IMR-90 (cell line): ENCODE results near the gene LTF. TPM values are rescaled to one million over a fixed set of nuclear protein-coding genes. Genes with fewer than 3 reads are reported as not detected.

Experiments
- ATAC-seq: fragments of 200-7000 bp; cut with Tn5 transposase; 2 replicates; pipeline ENCODE4 v1.9.1; 2020; ENCODE audit warnings: low read depth, mild to moderate bottlenecking, moderate library complexity
- BruUV-seq: library from RNA; stranded (reverse); fragments of 400-500 nt; replicated peaks from 2 replicates; lab custom pipeline; 2021; lab: Mats Ljungman, UMichigan
- CTCF ChIA-PET: fragments of 300-600 bp; formaldehyde crosslinking; extraction: SDS; loops from one replicate; lab custom pipeline; 2021; ENCODE audit warnings: antibody characterized with exemption; lab: Yijun Ruan, JAX
- POLR2A ChIA-PET: fragments of 300-600 bp; sonication (Branson Sonifier 250); formaldehyde crosslinking; loops from one replicate; lab custom pipeline; 2022; ENCODE audit warnings: antibody characterized with exemption; ENCODE audit not compliant: unreplicated experiment; lab: Charles Lee
- DNase-seq: peaks from one replicate; pipeline ENCODE4 v3.0.0; 2013
- H2AFZ ChIP-seq: replicated peaks from 2 replicates; pipeline ENCODE3; 2013; ENCODE audit warnings: low read length, mild to moderate bottlenecking; ENCODE audit not compliant: poor library complexity
- H2AK5ac ChIP-seq: 2 replicates; pipeline ENCODE4 v1.6.1; 2013; ENCODE audit warnings: low read depth, low read length, inconsistent platforms
- H2AK9ac ChIP-seq: replicated peaks from 2 replicates; pipeline ENCODE3; 2013; ENCODE audit warnings: mild to moderate bottlenecking, low read depth, low read length, moderate library complexity; ENCODE audit not compliant: poor library complexity
- H2BK120ac ChIP-seq: 2 replicates; pipeline ENCODE4 v1.6.1; 2013; ENCODE audit warnings: low read depth, low read length, inconsistent platforms
- H2BK15ac ChIP-seq: 3 replicates; pipeline ENCODE4 v1.6.1; 2013; ENCODE audit warnings: low read depth, low read length, inconsistent platforms
- H2BK20ac ChIP-seq: 2 replicates; pipeline ENCODE4 v1.6.1; 2013; ENCODE audit warnings: low read depth, mild to moderate bottlenecking, inconsistent platforms, low read length, moderate library complexity
- H2BK5ac ChIP-seq: 2 replicates; pipeline ENCODE4 v1.6.1; 2013; ENCODE audit warnings: mild to moderate bottlenecking, low read depth, low read length, inconsistent platforms; ENCODE audit not compliant: poor library complexity, severe bottlenecking
- H3K14ac ChIP-seq: replicated peaks from 2 replicates; pipeline ENCODE4 v1.6.1; 2013; ENCODE audit warnings: low read depth, low read length, inconsistent platforms
- H3K18ac ChIP-seq: 2 replicates; pipeline ENCODE4 v1.6.1; 2013; ENCODE audit warnings: low read depth, low read length, control low read depth
- H3K23ac ChIP-seq: 2 replicates; pipeline ENCODE4 v1.6.1; 2013; ENCODE audit warnings: low read depth, low read length, inconsistent platforms
- H3K27ac ChIP-seq: 2 replicates; pipeline ENCODE4 v1.5.1; 2013; ENCODE audit warnings: mild to moderate bottlenecking, control low read depth, low read length; ENCODE audit not compliant: insufficient read depth
- H3K27me3 ChIP-seq: 2 replicates; pipeline ENCODE4 v1.6.1; 2013; ENCODE audit warnings: low read length; ENCODE audit not compliant: control insufficient read depth, insufficient read depth
- H3K36me3 ChIP-seq: 2 replicates; pipeline ENCODE4 v1.6.1; 2013; ENCODE audit warnings: low read length, mixed read lengths; ENCODE audit not compliant: control insufficient read depth, insufficient read depth
- H3K4ac ChIP-seq: 2 replicates; pipeline ENCODE4 v1.6.1; 2013; ENCODE audit warnings: low read depth, low read length, inconsistent platforms
- H3K4me1 ChIP-seq: 2 replicates; pipeline ENCODE4 v1.6.1; 2013; ENCODE audit warnings: low read length, mixed read lengths; ENCODE audit not compliant: control insufficient read depth, insufficient read depth
- H3K4me2 ChIP-seq: 2 replicates; pipeline ENCODE4 v1.6.1; 2013; ENCODE audit warnings: low read depth, mild to moderate bottlenecking, control low read depth, low read length, moderate library complexity
- H3K4me3 ChIP-seq: 2 replicates; pipeline ENCODE4 v1.5.1; 2013; ENCODE audit warnings: low read depth, mild to moderate bottlenecking, control low read depth, low read length, moderate library complexity; ENCODE audit not compliant: insufficient read depth
- H3K56ac ChIP-seq: 2 replicates; pipeline ENCODE4 v1.6.1; 2013; ENCODE audit warnings: low read length, inconsistent platforms; ENCODE audit not compliant: insufficient read depth; ENCODE audit errors: extremely low read depth
- H3K79me1 ChIP-seq, 2 experiments: 2 replicates each; pipeline ENCODE4 v1.6.1; 2013; ENCODE audit warnings: low read length in 2 of 2, inconsistent platforms in 1 of 2, low read depth in 1 of 2
- H3K9ac ChIP-seq: 2 replicates; pipeline ENCODE4 v1.6.1; 2013; ENCODE audit warnings: low read depth, low read length, control low read depth
- H3K9me1 ChIP-seq: 2 replicates; pipeline ENCODE4 v1.6.1; 2013; ENCODE audit warnings: low read length, inconsistent platforms; ENCODE audit not compliant: insufficient read depth
- H3K9me3 ChIP-seq: 2 replicates; pipeline ENCODE4 v1.6.1; 2013; ENCODE audit warnings: low read length; ENCODE audit not compliant: control insufficient read depth, insufficient read depth
- H4K20me1 ChIP-seq: 2 replicates; pipeline ENCODE4 v1.6.1; 2013; ENCODE audit warnings: low read length, inconsistent platforms; ENCODE audit not compliant: insufficient read depth
- H4K5ac ChIP-seq: 2 replicates; pipeline ENCODE4 v1.6.1; 2013; ENCODE audit warnings: mild to moderate bottlenecking, low read depth, low read length, control low read depth
- H4K8ac ChIP-seq, 2 experiments: 2 replicates each; pipeline ENCODE4 v1.6.1; 2013; ENCODE audit warnings: low read depth in 2 of 2, low read length in 2 of 2, control low read depth in 1 of 2, inconsistent platforms in 1 of 2
- H4K91ac ChIP-seq: 2 replicates; pipeline ENCODE4 v1.6.1; 2013; ENCODE audit warnings: low read depth, low read length, inconsistent platforms; ENCODE audit not compliant: insufficient read depth
- BHLHE40 ChIP-seq: fragments of 150-350 bp; IDR thresholded peaks from 2 replicates; pipeline ENCODE4 v1.6.1; 2016; ENCODE audit warnings: mild to moderate bottlenecking, low read depth, low read length
- CHD1 ChIP-seq: IDR thresholded peaks from 2 replicates; pipeline ENCODE4 v1.6.1; 2012; ENCODE audit warnings: low read depth, low read length, improper control_type of control experiment
- MXI1 ChIP-seq: IDR thresholded peaks from 2 replicates; pipeline ENCODE4 v1.6.1; 2012; ENCODE audit warnings: low read depth, mild to moderate bottlenecking, low read length, moderate library complexity, borderline replicate concordance
- NFE2L2 ChIP-seq: fragments of 150-350 bp; IDR thresholded peaks from 2 replicates; pipeline ENCODE4 v1.6.1; 2016; ENCODE audit warnings: low read depth, mild to moderate bottlenecking, low read length
- WGBS, 2 experiments: methylation state at CpG; one replicate each; pipeline versions ENCODE4 v1.1.5 to v1.1.7; 2013; ENCODE audit warnings: missing lambda C conversion rate in 2 of 2; ENCODE audit not compliant: insufficient read length in 1 of 2; ENCODE audit errors: extremely low coverage in 2 of 2; 5-methylcytosine and 5-hydroxymethylcytosine counted together
- dilution Hi-C: fragments of 300-500 bp; cut with HindIII; formaldehyde crosslinking; loops from one replicate; pipeline ENCODE4 v1.14.3; 2018; ENCODE audit warnings: low sequenced_read_pairs; ENCODE audit not compliant: unreplicated experiment
- in situ Hi-C: fragments of 300-500 bp; cut with MboI; formaldehyde crosslinking; loops from 3 replicates; pipeline ENCODE4 v1.14.3; 2019; ENCODE audit warnings: low sequenced_read_pairs, inconsistent platforms, mixed read lengths
- intact Hi-C: fragments of 100-400 bp; cut with micrococcal nuclease; formaldehyde crosslinking; loops from 2 replicates; pipeline ENCODE4 v1.10.0; 2022
- polyA plus RNA-seq, 3 experiments: library from polyadenylated mRNA; depleted of rRNA; stranded (reverse); fragments of >200 nt; gene quantifications; 2 replicates each; pipeline ENCODE4 v1.2.3, GENCODE V29; 2012; ENCODE audit warnings: low replicate concordance in 1 of 3
- total RNA-seq: library from RNA; depleted of rRNA; stranded (reverse); fragments of >200 nt; gene quantifications from 2 replicates; pipeline ENCODE4 v1.2.3, GENCODE V29; 2012

Gene LTF
- total and polyA plus RNA-seq, 2 of the 4 experiments (the other 2 are of a cell fraction), result not detected

DNA sequence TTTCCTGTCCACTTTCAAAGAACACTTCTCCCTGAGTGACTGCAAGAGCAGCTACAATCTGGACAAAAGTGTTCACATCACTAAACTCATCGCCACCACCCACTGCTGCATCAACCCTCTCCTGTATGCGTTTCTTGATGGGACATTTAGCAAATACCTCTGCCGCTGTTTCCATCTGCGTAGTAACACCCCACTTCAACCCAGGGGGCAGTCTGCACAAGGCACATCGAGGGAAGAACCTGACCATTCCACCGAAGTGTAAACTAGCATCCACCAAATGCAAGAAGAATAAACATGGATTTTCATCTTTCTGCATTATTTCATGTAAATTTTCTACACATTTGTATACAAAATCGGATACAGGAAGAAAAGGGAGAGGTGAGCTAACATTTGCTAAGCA is 55.9 kb downstream of the LTF start:
- Histone ChIP-seq H2BK5ac (no peak overlapping the region), H2AK5ac (no peak overlapping the region), H4K20me1 (no peaks in the 10 kb centered on the region), H3K4me2 (no peak overlapping the region), H3K9me3 (no peaks in the 10 kb centered on the region), H4K5ac (no peak overlapping the region), H3K27me3 (no peaks in the 10 kb centered on the region), H3K27ac (no peak overlapping the region), H2BK120ac (no peak overlapping the region), H3K36me3 (no peaks in the 10 kb centered on the region), H2BK20ac (no peak overlapping the region), H3K18ac (no peak overlapping the region), H3K4me3 (no peak overlapping the region), H3K23ac (no peak overlapping the region), H2AFZ (no peak overlapping the region), H3K9me1 (peaks cover 8% of the 10 kb centered on the region), H3K79me1 (peaks cover 0 to 4% of the 10 kb centered on the region in 2 experiments; a peak in 1 of 4 replicates), H3K4ac (no peak overlapping the region), H3K9ac (no peak overlapping the region), H3K56ac (no peak overlapping the region), H3K4me1 (peaks cover 20% of the 10 kb centered on the region), H4K8ac (no peak overlapping the region), H4K91ac (no peak overlapping the region), H2BK15ac (no peak overlapping the region), H2AK9ac (no peak overlapping the region), H3K14ac (no peak overlapping the region)
- POLR2A ChIA-PET, result no interaction called here
- no peak for DNase-seq
- in situ Hi-C loops, result no loop called here
- TF ChIP-seq BHLHE40 (no peak), CHD1 (no peak), NFE2L2 (no peak), MXI1 (no peak)
- WGBS, 2 experiments, result 87% methylated on average over 3 of the region's 7 CpGs; no CpG with 5 or more reads in 1 of the 2 experiments
- CTCF ChIA-PET, result interaction anchor here (0.9 to 1.0 kb wide), 2 partner anchors 9 to 193 kb away, joined by 4 read pairs; no protein-coding TSS in a partner anchor
- intact Hi-C loops, result no loop called here
- ATAC-seq, result no peak
- no TSS peak for BruUV-seq
- dilution Hi-C loops, result no loop called here
